ENCODE data around the gene ARPC2.
A peak's percentile ranks its signal among the peaks of the same experiment; 100 is the strongest.

ARPC2 gene

GRCh38 chr2:218180467-218181114 lies 36.4 kb upstream of the ARPC2 start:
- Histone ChIP-seq H3K9me3 (replicated peaks in 1 of 2; ENCODE audit: control insufficient read depth in 2 of 2, insufficient read depth in 1 of 2, low read depth in 1 of 2, low read length in 2 of 2) (no peaks in the 10 kb centered on the region), H2BK12ac (ENCODE audit: low read length) (no peak overlapping the region), H2BK120ac (ENCODE audit: low read depth, low read length) (no peak overlapping the region), H2AFZ (ENCODE audit: low read length) (no peak overlapping the region), H3K4ac (ENCODE audit: low read length) (no peak overlapping the region), H3K14ac (ENCODE audit: low read length) (no peak overlapping the region), H2BK15ac (ENCODE audit: low read length) (no peak overlapping the region), H4K8ac (ENCODE audit: low read depth, low read length) (no peak overlapping the region), H3K4me2 (ENCODE audit: insufficient read depth, low read length, poor library complexity, severe bottlenecking) (no peak overlapping the region), H3K79me1 (ENCODE audit: low read depth, low read length) (no peaks in the 10 kb centered on the region), H3K23ac (ENCODE audit: low read depth, low read length, poor library complexity) (no peak overlapping the region), H3K18ac (ENCODE audit: low read length) (no peak overlapping the region), H3K27ac (replicated peaks; ENCODE audit: low read length) (no peak overlapping the region), H2BK5ac (ENCODE audit: low read length) (no peak overlapping the region), H4K91ac (ENCODE audit: low read depth, low read length, poor library complexity) (no peak overlapping the region), H3K9ac (ENCODE audit: low read depth, low read length, poor library complexity) (no peak overlapping the region), H3K4me3 (ENCODE audit: low read length in 2 of 2) (no peak overlapping the region), H2AK5ac (ENCODE audit: low read depth, low read length) (no peak overlapping the region), H3K27me3 (ENCODE audit: control insufficient read depth in 3 of 3, insufficient read depth in 3 of 3, low read depth in 1 of 3, low read length in 3 of 3) (peaks cover 0 to 29% (median 0%) of the 10 kb centered on the region in 3 experiments), H3K4me1 (ENCODE audit: control insufficient read depth in 2 of 2, insufficient read depth in 1 of 2, low read depth in 1 of 2, low read length in 2 of 2) (no peaks in the 10 kb centered on the region), H3K36me3 (replicated peaks in 1 of 2; ENCODE audit: control insufficient read depth in 2 of 2, insufficient read depth in 2 of 2, low read length in 2 of 2) (no peaks in the 10 kb centered on the region)
- no peak for DNase-seq (ENCODE audit: low spot score)
- WGBS, 2 donors (ENCODE audit: extremely low coverage in 2 of 2, insufficient read length in 2 of 2, insufficient replicate concordance in 1 of 2), result no CpG with 5 or more reads among the region's 9 CpGs

DNA sequence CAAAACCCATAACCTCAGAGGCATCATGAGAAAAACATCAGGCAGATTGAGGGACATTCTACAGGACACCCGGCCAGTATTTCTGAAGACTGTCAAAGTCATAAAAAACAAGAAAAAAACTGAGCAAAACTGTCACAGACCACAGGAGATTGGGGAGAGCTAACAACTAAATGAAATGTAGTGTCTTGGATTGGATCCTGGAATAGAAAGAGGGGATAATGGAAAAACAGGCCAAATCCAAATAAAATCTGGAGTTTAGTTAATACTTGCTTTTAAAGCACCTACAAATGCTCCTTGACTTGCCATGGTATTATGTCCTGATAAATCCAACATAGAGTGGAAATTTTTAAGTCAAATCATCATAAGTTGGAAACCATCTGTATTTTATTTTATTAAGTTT lies 32.7 kb upstream of the ARPC2 start:
- H4K8ac ChIP-seq (ENCODE audit: low read depth, low read length), result no peak overlapping the region
- no peaks in the 10 kb centered on the region for H3K79me1 ChIP-seq (ENCODE audit: low read depth, low read length)
- H3K9ac ChIP-seq (ENCODE audit: low read depth, low read length, poor library complexity), result no peak overlapping the region
- H2BK5ac ChIP-seq (ENCODE audit: low read length), result no peak overlapping the region
- H2AFZ ChIP-seq (ENCODE audit: low read length), result no peak overlapping the region
- no peaks in the 10 kb centered on the region for H3K9me3 ChIP-seq (replicated peaks in 1 of 2; ENCODE audit: control insufficient read depth in 2 of 2, insufficient read depth in 1 of 2, low read depth in 1 of 2, low read length in 2 of 2)
- no peak overlapping the region for H2BK15ac ChIP-seq (ENCODE audit: low read length)
- H2BK12ac ChIP-seq (ENCODE audit: low read length), result no peak overlapping the region
- H3K14ac ChIP-seq (ENCODE audit: low read length), result no peak overlapping the region
- peaks cover 0 to 5% of the 10 kb centered on the region in 2 donors for H3K4me1 ChIP-seq (ENCODE audit: control insufficient read depth in 2 of 2, insufficient read depth in 1 of 2, low read depth in 1 of 2, low read length in 2 of 2)
- no peak overlapping the region for H3K27ac ChIP-seq (replicated peaks; ENCODE audit: low read length)
- no peaks in the 10 kb centered on the region for H3K36me3 ChIP-seq (replicated peaks in 1 of 2; ENCODE audit: control insufficient read depth in 2 of 2, insufficient read depth in 2 of 2, low read length in 2 of 2)
- no peak overlapping the region for H3K23ac ChIP-seq (ENCODE audit: low read depth, low read length, poor library complexity)
- H3K4me3 ChIP-seq (ENCODE audit: low read length in 2 of 2), result no peak overlapping the region
- H3K4ac ChIP-seq (ENCODE audit: low read length), result no peak overlapping the region
- no peak overlapping the region for H2BK120ac ChIP-seq (ENCODE audit: low read depth, low read length)
- H2AK5ac ChIP-seq (ENCODE audit: low read depth, low read length), result no peak overlapping the region
- H3K4me2 ChIP-seq (ENCODE audit: insufficient read depth, low read length, poor library complexity, severe bottlenecking), result no peak overlapping the region
- peaks cover 0 to 37% (median 0%) of the 10 kb centered on the region in 3 experiments for H3K27me3 ChIP-seq (ENCODE audit: control insufficient read depth in 3 of 3, insufficient read depth in 3 of 3, low read depth in 1 of 3, low read length in 3 of 3)
- DNase-seq (ENCODE audit: low spot score), result no peak
- WGBS, 2 donors (ENCODE audit: extremely low coverage in 2 of 2, insufficient read length in 2 of 2, insufficient replicate concordance in 1 of 2), result no CpG with 5 or more reads among the region's 1 CpG
- no peak overlapping the region for H4K91ac ChIP-seq (ENCODE audit: low read depth, low read length, poor library complexity)
- no peak overlapping the region for H3K18ac ChIP-seq (ENCODE audit: low read length)

- Histone ChIP-seq H2BK15ac (ENCODE audit: low read length) (no peak overlapping the region), H3K27me3 (ENCODE audit: control insufficient read depth in 3 of 3, insufficient read depth in 3 of 3, low read depth in 1 of 3, low read length in 3 of 3) (peaks cover 0 to 23% (median 0%) of the 10 kb centered on the region in 3 experiments)
Measured at GRCh38 chr2:218186355-218186766, 30.6 kb upstream of the ARPC2 start.

DNA sequence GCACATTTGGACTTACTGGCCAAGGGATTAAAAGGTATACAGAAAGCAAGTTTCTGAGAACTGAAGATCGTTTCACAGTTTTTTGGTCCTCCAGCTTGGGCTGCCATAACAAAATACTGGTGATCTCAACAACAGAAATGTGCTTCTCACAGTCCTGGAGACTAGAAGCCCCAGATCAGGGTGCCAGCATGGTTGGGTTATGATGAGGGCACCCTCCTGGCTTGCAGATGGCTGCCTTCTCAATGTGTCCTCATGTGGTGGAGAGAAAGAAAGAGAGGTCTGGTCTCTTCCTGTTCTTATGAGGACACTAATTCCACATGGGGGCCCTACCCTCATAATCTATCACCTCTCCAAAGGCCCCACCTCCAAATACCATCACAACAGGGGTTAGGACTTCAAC lies 30.1 kb upstream of the ARPC2 start:
- no peak overlapping the region for H3K4me2 ChIP-seq (ENCODE audit: insufficient read depth, low read length, poor library complexity, severe bottlenecking)
- no peaks in the 10 kb centered on the region for H3K9me3 ChIP-seq (replicated peaks in 1 of 2; ENCODE audit: control insufficient read depth in 2 of 2, insufficient read depth in 1 of 2, low read depth in 1 of 2, low read length in 2 of 2)
- H3K27me3 ChIP-seq (ENCODE audit: control insufficient read depth in 3 of 3, insufficient read depth in 3 of 3, low read depth in 1 of 3, low read length in 3 of 3), result peaks cover 0 to 19% (median 0%) of the 10 kb centered on the region in 3 experiments
- H2BK5ac ChIP-seq (ENCODE audit: low read length), result no peak overlapping the region
- no peak overlapping the region for H3K18ac ChIP-seq (ENCODE audit: low read length)
- peaks cover 0 to 5% of the 10 kb centered on the region in 2 donors for H3K4me1 ChIP-seq (ENCODE audit: control insufficient read depth in 2 of 2, insufficient read depth in 1 of 2, low read depth in 1 of 2, low read length in 2 of 2)
- H3K23ac ChIP-seq (ENCODE audit: low read depth, low read length, poor library complexity), result no peak overlapping the region
- no peak overlapping the region for H2BK12ac ChIP-seq (ENCODE audit: low read length)
- no peak overlapping the region for H4K8ac ChIP-seq (ENCODE audit: low read depth, low read length)
- H3K9ac ChIP-seq (ENCODE audit: low read depth, low read length, poor library complexity), result no peak overlapping the region
- no peak overlapping the region for H2BK120ac ChIP-seq (ENCODE audit: low read depth, low read length)
- no peak overlapping the region for H3K14ac ChIP-seq (ENCODE audit: low read length)
- no peak overlapping the region for H3K27ac ChIP-seq (replicated peaks; ENCODE audit: low read length)
- no peak overlapping the region for H3K4me3 ChIP-seq (ENCODE audit: low read length in 2 of 2)
- H4K91ac ChIP-seq (ENCODE audit: low read depth, low read length, poor library complexity), result no peak overlapping the region
- peak overlapping the region; percentile 73 for H2AFZ ChIP-seq (ENCODE audit: low read length)
- no peak overlapping the region for H2BK15ac ChIP-seq (ENCODE audit: low read length)
- H3K4ac ChIP-seq (ENCODE audit: low read length), result no peak overlapping the region
- DNase-seq (ENCODE audit: low spot score), result no peak
- no peaks in the 10 kb centered on the region for H3K36me3 ChIP-seq (replicated peaks in 1 of 2; ENCODE audit: control insufficient read depth in 2 of 2, insufficient read depth in 2 of 2, low read length in 2 of 2)
- WGBS, 2 donors (ENCODE audit: extremely low coverage in 2 of 2, insufficient read length in 2 of 2, insufficient replicate concordance in 1 of 2), result no CpG with 5 or more reads among the region's 1 CpG
- no peaks in the 10 kb centered on the region for H3K79me1 ChIP-seq (ENCODE audit: low read depth, low read length)
- no peak overlapping the region for H2AK5ac ChIP-seq (ENCODE audit: low read depth, low read length)

More at GRCh38 chr2:218186355-218186766, 30.6 kb upstream of the ARPC2 start:
- H2AFZ ChIP-seq (ENCODE audit: low read length), result peak overlapping the region; percentile 73
- H3K79me1 ChIP-seq (ENCODE audit: low read depth, low read length), result no peaks in the 10 kb centered on the region
- H3K9ac ChIP-seq (ENCODE audit: low read depth, low read length, poor library complexity), result no peak overlapping the region
- H3K18ac ChIP-seq (ENCODE audit: low read length), result no peak overlapping the region
- H3K4ac ChIP-seq (ENCODE audit: low read length), result no peak overlapping the region
- H2BK5ac ChIP-seq (ENCODE audit: low read length), result no peak overlapping the region
- H3K23ac ChIP-seq (ENCODE audit: low read depth, low read length, poor library complexity), result no peak overlapping the region
- no peaks in the 10 kb centered on the region for H3K9me3 ChIP-seq (replicated peaks in 1 of 2; ENCODE audit: control insufficient read depth in 2 of 2, insufficient read depth in 1 of 2, low read depth in 1 of 2, low read length in 2 of 2)
- peaks cover 0 to 5% of the 10 kb centered on the region in 2 donors for H3K4me1 ChIP-seq (ENCODE audit: control insufficient read depth in 2 of 2, insufficient read depth in 1 of 2, low read depth in 1 of 2, low read length in 2 of 2)
- H3K14ac ChIP-seq (ENCODE audit: low read length), result no peak overlapping the region
- H2BK120ac ChIP-seq (ENCODE audit: low read depth, low read length), result no peak overlapping the region
- peak; percentile 33 for DNase-seq (ENCODE audit: low spot score)
- no peak overlapping the region for H3K4me2 ChIP-seq (ENCODE audit: insufficient read depth, low read length, poor library complexity, severe bottlenecking)
- H3K36me3 ChIP-seq (replicated peaks in 1 of 2; ENCODE audit: control insufficient read depth in 2 of 2, insufficient read depth in 2 of 2, low read length in 2 of 2), result no peaks in the 10 kb centered on the region
- no peak overlapping the region for H3K4me3 ChIP-seq (ENCODE audit: low read length in 2 of 2)
- WGBS, 2 donors (ENCODE audit: extremely low coverage in 2 of 2, insufficient read length in 2 of 2, insufficient replicate concordance in 1 of 2), result no CpG with 5 or more reads among the region's 8 CpGs
- H4K91ac ChIP-seq (ENCODE audit: low read depth, low read length, poor library complexity), result no peak overlapping the region
- H4K8ac ChIP-seq (ENCODE audit: low read depth, low read length), result no peak overlapping the region
- no peak overlapping the region for H3K27ac ChIP-seq (replicated peaks; ENCODE audit: low read length)
- no peak overlapping the region for H2BK12ac ChIP-seq (ENCODE audit: low read length)
- no peak overlapping the region for H2AK5ac ChIP-seq (ENCODE audit: low read depth, low read length)

Data from neuronal stem cell (in vitro differentiated cells).